HG02970 (cell line): Measurements from ENCODE around the gene PRELP.
"Not testable (repeated sequence)": the region's sequence is repeated elsewhere in the genome, so short reads cannot be mapped to it uniquely, and the experiment has no call there.

Experiments
- ATAC-seq: cut with Tn5 transposase; IDR thresholded peaks from one replicate; pipeline ENCODE4 v1.9.1; 2021; ENCODE audit warnings: mild to moderate bottlenecking, moderate library complexity, moderate number of reproducible peaks; ENCODE audit not compliant: unreplicated experiment, low FRiP score

Gene PRELP

GRCh38 chr1:203475012-203475981 lies at the start of gene PRELP:
Gene PRELP, plus strand, starts transcription at chr1:203475806. Its CDS starts 7,379 bp downstream, at chr1:203483185.
- no peak for ATAC-seq

- ATAC-seq: no peak
Observed at GRCh38 chr1:203426366-203426765, 49.2 kb upstream of the PRELP start.

- ATAC-seq: no peak
Observed at GRCh38 chr1:203426870-203427269, 48.7 kb upstream of the PRELP start.

GRCh38 chr1:203427451-203427850 lies 48.2 kb upstream of the PRELP start:
- ATAC-seq: no peak

GRCh38 chr1:203428981-203429599 lies 46.5 kb upstream of the PRELP start:
- no peak for ATAC-seq

DNA sequence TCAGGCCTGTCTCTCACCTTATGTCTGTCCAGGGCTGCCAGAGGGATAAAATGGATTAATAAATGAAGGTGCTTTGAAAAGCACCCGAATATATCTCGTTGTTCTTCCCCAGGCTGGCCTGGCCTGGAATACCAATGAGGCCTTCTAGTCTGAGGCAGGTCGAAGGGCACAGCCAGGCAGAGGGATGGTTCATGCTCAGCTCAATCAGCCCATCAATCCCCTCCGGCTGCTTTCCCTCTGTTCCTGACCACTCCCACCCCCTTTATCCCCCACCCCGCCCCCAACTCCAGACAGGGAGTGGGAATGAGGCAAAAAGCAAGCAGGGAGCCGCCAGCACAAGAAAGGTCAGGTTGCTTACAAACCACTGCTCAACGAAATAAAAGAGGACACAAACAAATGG lies 40.0 kb upstream of the PRELP start:
- no peak for ATAC-seq

GRCh38 chr1:203437696-203438315 lies 37.8 kb upstream of the PRELP start:
- no peak for ATAC-seq

- ATAC-seq: no peak
Observed at GRCh38 chr1:203439131-203439730, 36.4 kb upstream of the PRELP start.

- ATAC-seq: no peak
Observed at GRCh38 chr1:203440771-203441170, 34.8 kb upstream of the PRELP start.

DNA sequence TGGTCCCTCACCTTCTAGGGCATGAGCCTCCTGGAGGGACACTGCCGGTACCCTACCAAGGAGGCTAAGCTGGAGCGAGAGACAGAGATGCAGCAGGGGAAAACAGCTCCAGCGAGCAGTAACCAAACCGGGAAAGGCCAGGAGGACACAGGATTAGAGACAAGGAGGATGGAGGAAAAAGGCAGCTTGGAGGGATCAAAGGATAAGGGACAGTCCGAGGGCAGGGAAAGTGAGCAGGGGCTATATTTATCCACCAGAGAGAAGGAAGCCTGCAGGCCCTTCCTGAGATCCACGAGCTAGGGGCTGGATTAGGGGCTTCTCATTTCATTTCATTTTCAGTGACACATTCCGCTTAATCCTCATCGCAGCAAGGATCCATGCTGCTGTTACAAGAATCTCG lies 33.8 kb upstream of the PRELP start:
- no peak for ATAC-seq

- ATAC-seq: no peak
Observed at GRCh38 chr1:203442821-203443220, 32.8 kb upstream of the PRELP start.

GRCh38 chr1:203443296-203443695 lies 32.3 kb upstream of the PRELP start:
- ATAC-seq: no peak

DNA sequence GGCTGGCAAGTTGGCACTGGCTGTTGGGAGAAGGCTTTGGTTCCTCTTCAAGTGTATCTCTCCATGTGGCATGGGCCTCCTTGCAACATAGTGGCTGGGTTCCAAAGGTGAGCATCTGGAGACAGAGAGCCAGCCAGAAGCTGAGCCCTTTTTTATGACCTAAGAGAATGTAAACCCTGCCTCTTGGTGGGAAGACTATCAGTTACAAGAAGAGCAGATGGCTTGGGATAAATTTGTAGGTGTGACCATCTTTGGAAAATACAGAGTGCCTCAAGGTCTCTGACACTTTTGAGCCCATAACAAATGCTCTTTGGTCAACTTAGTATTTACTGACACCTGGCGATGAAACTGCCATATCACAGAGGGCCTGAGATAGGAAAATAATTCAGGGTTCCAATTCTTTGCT lies 31.4 kb upstream of the PRELP start:
- ATAC-seq: no peak

DNA sequence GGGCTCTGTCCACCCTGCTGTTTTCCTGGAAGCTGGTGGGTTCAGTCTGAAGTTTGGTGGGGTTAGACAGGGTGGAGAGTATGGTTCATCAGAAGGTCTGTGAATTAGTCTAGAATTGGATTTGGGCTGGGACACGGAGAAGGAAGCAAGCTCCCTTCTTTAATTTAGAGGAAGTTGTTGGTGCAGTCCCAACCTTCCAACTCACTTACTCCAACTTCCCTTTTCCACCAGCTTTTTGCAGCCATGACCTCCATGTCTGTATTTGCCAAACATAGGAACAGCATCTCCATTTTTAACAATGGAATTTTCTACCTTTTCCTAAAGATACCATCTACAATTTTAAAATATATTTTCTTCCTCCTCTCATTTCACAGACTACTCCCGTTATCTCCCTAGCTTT lies 28.5 kb upstream of the PRELP start:
- ATAC-seq: no peak

DNA sequence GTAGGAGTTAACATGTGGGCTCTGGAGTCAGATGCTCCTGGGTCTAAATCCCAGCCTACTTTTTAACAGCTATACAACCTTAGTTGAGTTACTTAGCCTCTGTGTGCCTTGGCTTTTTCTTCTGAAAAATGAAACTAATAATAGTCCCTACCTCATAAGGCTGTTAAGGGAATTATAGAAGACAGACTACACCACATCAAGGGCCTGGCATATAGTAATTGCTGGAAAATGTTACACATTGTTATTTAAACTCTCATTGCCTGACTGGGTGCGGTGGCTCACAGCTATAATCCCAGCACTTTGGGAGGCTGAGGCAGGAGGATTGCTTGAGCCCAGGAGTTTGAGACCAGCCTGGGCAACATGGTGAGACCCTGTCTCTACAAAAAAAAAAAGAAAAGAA lies 28.0 kb upstream of the PRELP start:
- ATAC-seq: not testable (repeated sequence)

DNA sequence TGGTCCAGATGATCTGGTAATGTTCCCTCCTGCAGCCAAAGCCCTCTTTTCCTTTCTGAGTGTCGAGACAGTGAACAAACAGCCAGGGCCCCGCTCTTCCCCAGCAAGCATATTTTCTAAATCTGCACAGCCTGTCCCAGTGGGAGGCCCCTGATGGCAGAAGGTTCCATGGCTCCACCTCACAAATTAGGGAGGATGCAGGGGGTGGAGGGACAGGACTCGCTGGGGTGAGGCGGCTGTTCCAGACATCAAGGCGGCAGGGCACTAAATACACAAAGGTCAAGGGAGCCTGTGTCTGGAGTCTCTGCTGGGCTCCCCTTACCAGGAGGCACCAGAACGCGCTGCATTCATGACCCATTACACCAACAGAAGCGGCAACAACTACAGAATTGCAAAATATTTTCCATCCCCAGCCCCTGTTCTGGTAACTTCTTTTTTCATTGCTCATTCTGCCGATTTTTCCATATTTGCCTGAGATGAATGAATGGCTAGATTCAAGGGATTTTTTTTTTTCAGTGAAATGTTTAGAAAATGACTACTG lies 27.0 kb upstream of the PRELP start:
- ATAC-seq: no peak

GRCh38 chr1:203450001-203450400 lies 25.6 kb upstream of the PRELP start:
- no peak for ATAC-seq

- no peak for ATAC-seq
Observed at GRCh38 chr1:203450479-203451149, 25.0 kb upstream of the PRELP start.

GRCh38 chr1:203451836-203452784 lies 23.5 kb upstream of the PRELP start:
- ATAC-seq: no peak
